KOPT-K1 (cell line): ENCODE data around the gene STT3B.

Experiments used
- H3K27ac ChIP-seq: fragments of 200-600 bp; sonication (generic); 2 replicates; pipeline ENCODE4 v1.5.1; 2016; ENCODE audit warnings: antibody characterized with exemption, mild to moderate bottlenecking, low read depth, low read length; ENCODE audit not compliant: poor library complexity, severe bottlenecking
- H3K36me3 ChIP-seq: fragments of 200-600 bp; sonication (generic); 2 replicates; pipeline ENCODE4 v1.5.1; 2017; ENCODE audit warnings: antibody characterized with exemption, mild to moderate bottlenecking, low read length, moderate library complexity; ENCODE audit not compliant: insufficient read depth
- H3K9me3 ChIP-seq: fragments of 200-600 bp; sonication (generic); 2 replicates; pipeline ENCODE4 v1.5.1; 2017; ENCODE audit warnings: antibody characterized with exemption, low read length, mild to moderate bottlenecking; ENCODE audit not compliant: insufficient read depth, poor library complexity, severe bottlenecking

STT3B gene

DNA sequence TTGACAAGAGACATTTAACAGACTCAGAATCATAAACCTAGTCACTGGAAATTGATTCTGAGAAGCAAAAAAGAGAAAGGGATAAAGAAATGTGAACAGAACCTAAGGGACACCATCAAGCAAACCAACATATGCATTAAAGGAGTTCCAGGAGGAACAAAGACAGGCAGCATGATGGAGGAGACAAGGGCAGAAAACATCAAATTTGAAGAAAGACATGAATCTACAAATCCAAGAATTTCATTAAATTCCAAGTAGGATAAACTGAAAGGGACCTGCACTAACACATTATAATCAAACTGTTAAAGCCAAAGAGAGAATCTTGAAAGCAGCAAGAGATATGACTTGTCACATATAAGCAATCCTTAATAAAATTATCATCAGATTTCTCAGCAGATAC is 122.3 kb downstream of the STT3B start:
- Histone ChIP-seq H3K36me3 (no peaks in the 10 kb centered on the region), H3K9me3 (peaks cover 100% of the 10 kb centered on the region), H3K27ac (no peak overlapping the region)

DNA sequence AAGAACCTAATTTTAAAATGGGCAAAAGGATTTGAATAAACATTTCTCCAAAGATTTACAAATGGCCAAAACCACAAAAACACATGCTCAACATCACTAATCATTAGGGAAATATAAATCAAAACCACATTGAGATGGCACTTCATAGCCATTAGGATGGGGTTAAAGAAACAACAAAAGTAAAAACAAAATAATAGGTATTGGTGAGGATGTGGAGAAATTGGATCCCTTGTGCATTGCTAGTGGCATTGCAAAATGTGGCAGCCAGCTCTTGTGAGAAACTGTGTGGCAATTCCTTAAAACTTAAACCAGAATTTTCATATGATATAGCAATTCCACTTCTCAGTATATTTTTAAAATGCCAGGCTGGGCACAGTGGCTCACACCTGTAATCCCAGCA is 126.5 kb downstream of the STT3B start:
- Histone ChIP-seq H3K27ac (no peak overlapping the region), H3K36me3 (no peaks in the 10 kb centered on the region), H3K9me3 (peaks cover 61% of the 10 kb centered on the region)

DNA sequence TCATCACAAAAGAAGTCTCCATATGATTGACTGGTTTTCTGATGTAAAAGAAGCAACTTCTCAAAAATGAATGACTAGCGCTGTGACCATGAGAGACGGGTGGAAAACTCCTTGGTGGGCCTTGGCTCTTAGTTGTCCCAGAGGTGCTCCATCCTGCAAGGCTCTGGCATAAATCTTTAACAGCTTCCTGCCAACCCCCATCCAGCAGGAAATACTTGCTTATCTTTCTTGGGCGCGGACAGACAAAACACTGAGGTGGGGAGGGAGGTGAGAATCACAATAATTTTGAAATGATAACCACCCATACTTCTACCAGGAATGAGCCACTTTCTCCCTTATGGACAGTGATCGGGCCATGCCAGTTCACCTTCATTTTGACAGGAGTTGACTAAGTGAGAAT is 128.6 kb downstream of the STT3B start:
- Histone ChIP-seq H3K27ac (no peak overlapping the region), H3K9me3 (peaks cover 41% of the 10 kb centered on the region), H3K36me3 (no peaks in the 10 kb centered on the region)

DNA sequence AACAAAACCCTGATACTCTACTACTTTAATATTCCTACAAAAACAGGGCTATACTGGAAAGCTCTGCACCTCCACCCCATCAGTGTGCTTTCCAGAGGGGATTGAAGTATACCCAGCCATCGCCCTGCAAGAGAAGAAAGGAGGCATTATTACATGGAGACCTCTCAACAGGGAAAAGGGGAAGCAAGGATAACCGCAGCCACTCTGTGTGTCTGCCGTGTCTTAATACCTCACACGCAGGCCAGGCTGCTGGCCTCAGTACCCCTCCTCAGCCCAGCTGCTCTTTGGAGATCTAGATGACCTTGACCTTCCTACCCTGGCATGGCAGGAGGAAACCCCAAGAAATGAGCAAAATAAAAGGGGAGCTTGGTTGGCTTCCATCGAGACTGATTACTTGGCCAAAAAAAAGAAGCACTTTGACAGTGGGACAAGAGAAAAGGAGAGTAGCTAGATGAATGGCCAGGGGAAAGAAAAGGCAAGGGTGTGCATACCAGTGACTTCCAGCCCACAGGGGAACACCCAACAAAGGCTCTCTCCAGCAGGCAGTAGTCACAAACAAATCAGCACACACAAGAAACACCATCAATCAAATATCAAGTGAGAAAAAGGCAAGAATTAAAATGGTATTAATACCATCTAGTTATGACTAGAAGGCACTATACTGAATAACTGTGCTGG is 129.4 kb downstream of the STT3B start:
- Histone ChIP-seq H3K36me3 (no peaks in the 10 kb centered on the region), H3K9me3 (peaks cover 32% of the 10 kb centered on the region), H3K27ac (no peak overlapping the region)

DNA sequence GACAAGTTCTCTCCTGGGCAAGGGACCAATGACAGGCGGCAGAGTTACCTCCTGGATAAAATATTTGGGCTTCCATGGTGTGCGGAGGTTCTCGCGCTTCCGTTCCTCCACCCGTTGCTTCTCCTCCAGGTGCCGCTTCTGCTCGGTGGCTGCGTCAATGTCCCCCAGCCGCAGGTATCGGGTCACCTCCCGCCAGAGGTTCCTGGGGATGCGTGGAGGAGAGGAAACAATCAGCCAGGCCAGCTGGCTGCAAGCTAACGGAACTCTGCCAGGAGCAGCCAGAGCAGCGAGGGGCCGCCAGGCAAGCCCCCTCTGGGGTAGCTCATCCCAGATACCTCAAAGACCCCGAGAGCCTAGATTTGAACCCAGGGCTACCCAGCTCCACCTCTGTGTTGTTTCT is 131.3 kb downstream of the STT3B start:
- H3K36me3 ChIP-seq = no peaks in the 10 kb centered on the region
- peaks cover 13% of the 10 kb centered on the region for H3K9me3 ChIP-seq
- no peak overlapping the region for H3K27ac ChIP-seq

DNA sequence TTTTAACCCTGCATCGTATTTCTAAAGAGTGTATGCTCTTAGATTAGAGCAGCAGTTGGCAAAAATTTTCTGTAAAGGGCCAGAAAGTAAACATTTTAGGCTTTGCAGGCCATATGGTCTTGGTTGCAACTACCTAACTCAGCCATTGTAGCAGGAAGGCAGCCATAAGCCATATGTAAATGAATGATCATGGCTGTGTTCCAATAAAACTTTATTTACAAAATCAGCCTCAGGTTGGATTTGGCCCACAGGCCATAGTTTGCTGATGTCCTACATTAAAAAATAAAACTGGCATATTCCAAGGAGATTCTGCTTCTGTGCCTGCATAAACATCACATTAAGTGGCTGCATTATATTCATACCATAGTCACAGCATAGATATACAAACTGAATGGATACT is 134.9 kb downstream of the STT3B start:
- no peak overlapping the region for H3K27ac ChIP-seq
- no peaks in the 10 kb centered on the region for H3K9me3 ChIP-seq
- H3K36me3 ChIP-seq = no peaks in the 10 kb centered on the region

DNA sequence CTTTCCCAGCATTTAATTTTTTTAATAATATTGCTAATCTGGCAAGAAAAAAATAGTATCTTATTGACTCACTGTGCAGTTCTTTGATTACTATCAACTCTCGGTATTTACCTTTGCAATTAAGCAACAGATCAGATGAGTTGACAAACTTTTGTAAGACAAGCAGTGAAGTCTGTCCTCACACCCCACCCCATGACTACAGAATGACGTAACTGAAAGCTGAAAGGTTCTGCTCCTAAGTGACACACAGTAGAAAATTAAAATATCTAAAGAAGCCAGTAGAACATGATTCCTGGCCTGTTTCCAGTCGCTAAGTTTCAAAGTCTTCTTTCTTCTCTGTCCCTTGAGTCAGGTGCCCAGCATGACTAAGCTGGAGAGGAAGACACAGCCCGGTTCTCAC is 135.5 kb downstream of the STT3B start:
- no peaks in the 10 kb centered on the region for H3K9me3 ChIP-seq
- H3K36me3 ChIP-seq = no peaks in the 10 kb centered on the region
- H3K27ac ChIP-seq = no peak overlapping the region

DNA sequence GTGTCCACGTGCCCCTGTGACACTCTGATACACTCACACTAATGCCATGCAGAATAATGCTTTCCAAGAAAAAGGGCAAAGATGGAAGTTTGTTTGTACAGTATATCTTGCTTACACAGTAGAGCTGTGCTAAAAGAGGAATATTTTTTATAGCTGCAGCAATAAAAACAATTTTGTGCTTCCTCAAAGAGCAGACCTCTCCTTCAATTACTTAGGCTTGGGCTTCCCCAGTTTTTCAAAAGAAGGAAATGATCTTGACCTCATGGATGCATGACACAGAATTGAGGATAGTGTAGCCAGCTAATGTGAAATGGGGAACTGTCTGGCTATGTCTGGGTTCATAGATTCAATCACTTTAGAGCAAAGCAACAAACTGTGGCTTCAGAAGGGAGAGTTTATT is 137.4 kb downstream of the STT3B start:
- Histone ChIP-seq H3K36me3 (no peaks in the 10 kb centered on the region), H3K9me3 (no peaks in the 10 kb centered on the region), H3K27ac (no peak overlapping the region)

DNA sequence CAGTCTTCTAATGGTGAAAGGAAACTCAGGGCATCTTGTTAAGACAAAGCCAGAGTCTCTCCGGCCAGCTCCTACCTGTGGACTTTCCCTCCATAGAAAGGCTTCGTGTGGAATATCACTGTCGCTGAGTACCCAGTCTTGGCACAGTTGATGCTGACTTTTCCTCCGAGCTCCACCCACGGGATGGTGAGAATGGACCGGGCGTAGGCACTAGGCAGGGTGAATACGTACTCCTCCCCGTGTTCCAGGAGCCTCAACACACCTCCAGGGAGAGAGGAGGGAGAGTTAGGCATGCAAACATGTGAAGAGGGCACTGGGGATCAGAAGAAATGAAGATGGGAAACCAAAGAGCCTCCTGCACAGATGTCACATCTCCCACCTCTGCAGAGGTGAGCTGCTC is 138.0 kb downstream of the STT3B start:
- Histone ChIP-seq H3K9me3 (no peaks in the 10 kb centered on the region), H3K36me3 (no peaks in the 10 kb centered on the region), H3K27ac (no peak overlapping the region)

DNA sequence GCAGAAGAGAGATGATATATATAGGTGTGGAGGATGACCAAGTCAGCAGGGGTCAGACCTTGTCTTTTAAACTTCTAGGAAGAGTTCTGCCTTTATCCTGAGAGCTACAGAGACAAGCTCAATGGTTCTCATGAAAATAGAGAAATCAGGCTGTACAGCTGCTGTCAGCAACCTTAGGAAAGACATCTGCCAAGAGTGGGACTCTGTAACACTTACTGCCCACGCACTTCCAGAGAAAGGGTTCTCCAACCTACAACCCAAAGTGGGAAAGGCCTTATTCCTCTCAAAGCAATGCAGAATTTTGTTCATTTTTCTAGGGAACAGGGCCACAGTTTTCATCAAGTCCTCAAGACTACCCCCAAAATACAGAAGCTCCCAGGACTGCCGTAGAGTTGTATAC is 138.7 kb downstream of the STT3B start:
- H3K9me3 ChIP-seq = no peaks in the 10 kb centered on the region
- no peak overlapping the region for H3K27ac ChIP-seq
- H3K36me3 ChIP-seq = no peaks in the 10 kb centered on the region

DNA sequence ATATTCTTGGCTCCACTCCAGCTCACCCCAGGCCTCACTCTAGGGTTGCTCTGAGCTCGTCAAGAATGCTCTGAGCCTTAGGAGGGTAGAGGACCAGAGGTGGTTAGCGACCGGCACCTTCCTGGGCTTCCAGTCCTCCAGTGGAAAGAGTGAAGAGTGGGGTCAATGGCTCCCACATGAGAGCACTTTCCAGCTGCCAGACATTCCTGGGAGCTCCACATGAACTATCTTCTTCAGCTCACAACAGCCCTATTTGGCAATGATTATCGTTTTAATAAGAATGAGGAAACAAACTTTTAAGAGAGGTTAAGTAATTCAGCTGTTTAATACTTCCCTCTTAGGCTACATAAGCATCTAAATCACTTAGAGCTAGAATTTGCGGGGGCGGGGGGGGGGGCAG is 139.3 kb downstream of the STT3B start:
- no peaks in the 10 kb centered on the region for H3K9me3 ChIP-seq
- H3K27ac ChIP-seq = no peak overlapping the region
- H3K36me3 ChIP-seq = no peaks in the 10 kb centered on the region

DNA sequence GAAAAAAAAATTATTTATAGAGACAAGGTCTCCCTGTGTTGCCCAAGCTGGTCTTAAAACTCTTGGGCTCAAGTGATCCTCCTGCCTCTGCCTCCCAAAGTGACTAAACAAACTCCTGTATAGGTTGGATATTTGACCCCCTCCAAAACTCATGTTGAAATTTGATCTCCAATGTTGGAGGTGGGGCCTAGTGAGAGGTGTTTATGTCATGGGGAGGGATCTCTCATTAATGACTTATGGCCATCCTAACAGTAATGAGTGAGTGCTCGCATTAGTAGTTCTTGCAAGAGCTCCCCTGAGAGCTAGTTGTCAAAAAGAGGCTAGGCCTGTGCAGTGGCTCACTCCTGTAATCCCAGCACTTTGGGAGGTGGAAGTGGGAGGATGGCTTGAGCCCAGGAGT is 141.2 kb downstream of the STT3B start:
- no peaks in the 10 kb centered on the region for H3K36me3 ChIP-seq
- H3K9me3 ChIP-seq = no peaks in the 10 kb centered on the region
- no peak overlapping the region for H3K27ac ChIP-seq

DNA sequence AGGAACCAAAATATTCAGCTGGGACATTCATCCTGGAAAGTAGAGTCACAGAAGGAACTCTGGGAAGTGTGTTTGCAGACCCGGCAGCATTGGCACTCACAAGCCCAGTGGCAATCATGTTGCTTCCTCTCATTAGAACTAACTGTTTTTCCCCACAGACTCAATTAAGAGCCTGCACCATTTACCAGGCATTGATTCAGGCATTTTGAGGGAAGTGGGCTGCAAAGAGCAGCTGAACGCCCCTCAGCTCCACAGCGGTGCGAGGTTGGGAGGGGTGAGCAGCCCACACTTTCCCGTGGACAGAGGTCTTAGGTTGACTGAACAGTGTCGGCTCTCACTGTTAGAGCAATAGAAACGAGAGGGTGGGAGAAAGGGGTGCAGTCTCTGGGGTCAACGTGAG is 143.8 kb downstream of the STT3B start:
- Histone ChIP-seq H3K9me3 (no peaks in the 10 kb centered on the region), H3K27ac (no peak overlapping the region), H3K36me3 (no peaks in the 10 kb centered on the region)

DNA sequence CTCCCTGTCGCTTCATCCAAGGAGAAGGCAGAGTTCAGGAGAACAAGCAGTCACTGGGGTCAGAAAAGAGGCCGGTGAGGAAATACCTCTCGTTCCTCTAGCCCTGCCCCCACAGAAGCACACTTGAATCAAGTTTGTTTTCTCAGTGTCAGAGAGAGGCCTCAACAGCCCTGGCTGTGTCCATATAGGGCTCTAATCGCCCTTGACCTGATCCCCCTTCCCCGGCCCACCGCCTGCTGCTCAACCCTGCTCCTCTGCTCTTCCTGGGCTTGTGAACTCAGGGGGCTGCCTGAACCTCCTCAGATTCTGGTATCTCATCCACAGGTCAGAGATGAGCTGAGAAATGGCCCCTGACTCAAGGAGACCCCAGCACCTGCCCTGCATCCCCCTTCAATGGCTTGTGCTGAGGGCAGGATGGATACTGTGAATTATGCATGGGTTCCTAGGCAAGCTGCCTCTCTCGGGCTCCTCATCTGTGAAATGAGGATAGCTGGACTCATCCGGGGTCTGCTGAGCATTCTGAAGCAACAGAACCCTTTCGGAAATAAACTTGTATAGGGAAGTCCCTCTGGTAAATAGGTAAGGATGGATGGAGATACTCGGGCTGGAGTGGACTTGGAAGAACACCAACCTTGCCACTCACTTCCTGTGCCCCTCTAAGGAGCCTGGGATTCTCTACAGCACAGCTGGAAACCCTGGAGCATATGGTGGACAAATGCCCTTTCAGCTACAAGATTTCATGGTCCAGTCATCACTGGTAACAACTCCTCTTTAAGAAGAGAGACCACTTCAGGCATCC is 147.5 kb downstream of the STT3B start:
- Histone ChIP-seq H3K9me3 (no peaks in the 10 kb centered on the region), H3K36me3 (no peaks in the 10 kb centered on the region), H3K27ac (no peak overlapping the region)
